ENCODE data around the gene CCDC141. TPM values are rescaled to one million over a fixed set of nuclear protein-coding genes. Genes with fewer than 3 reads are reported as not detected.
A peak's percentile ranks its signal among the peaks of the same experiment; 100 is the strongest.
"Not testable (repeated sequence)": the region's sequence is repeated elsewhere in the genome, so short reads cannot be mapped to it uniquely, and the experiment has no call there.

Gene CCDC141
- total RNA-seq, 6 donors from 2014 or later: 18.5 to 126 (median 58.5) TPM

DNA sequence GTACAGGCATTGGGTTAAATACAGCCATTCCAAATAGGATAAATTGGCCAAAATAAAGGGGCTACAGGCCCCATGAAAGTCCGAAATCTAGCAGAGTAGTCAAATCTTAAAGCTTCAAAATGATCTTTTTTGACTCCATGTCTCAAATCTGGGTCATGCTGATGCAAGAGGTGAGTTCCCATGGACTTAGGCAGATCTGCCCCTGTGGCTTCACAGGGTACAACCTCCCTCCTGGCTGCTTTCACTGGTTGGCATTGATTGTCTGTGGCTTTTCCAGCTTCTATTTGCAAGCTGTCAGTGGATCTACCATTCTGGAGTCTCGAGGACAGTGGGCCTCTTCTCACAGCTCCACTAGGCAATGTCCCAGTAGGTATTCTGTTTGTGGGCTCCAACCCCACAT, 56.1 kb downstream of the CCDC141 start:
- Histone ChIP-seq H3K36me3 (no peaks in the 10 kb centered on the region), H3K4me3 (no peak overlapping the region), H3K9me3 (no peaks in the 10 kb centered on the region), H3K27me3 (no peaks in the 10 kb centered on the region), H3K27ac (no peak overlapping the region), H3K4me1 (no peaks in the 10 kb centered on the region)
- WGBS, 2 donors: 91% methylated on average over 2 of the region's 2 CpGs
- ATAC-seq (ENCODE audit: low FRiP score in 2 of 2): no peak
- no peak for DNase-seq
- TF ChIP-seq EP300 (IDR thresholded peaks at IDR 0.05): no peak
- TF ChIP-seq, protein P1, sequence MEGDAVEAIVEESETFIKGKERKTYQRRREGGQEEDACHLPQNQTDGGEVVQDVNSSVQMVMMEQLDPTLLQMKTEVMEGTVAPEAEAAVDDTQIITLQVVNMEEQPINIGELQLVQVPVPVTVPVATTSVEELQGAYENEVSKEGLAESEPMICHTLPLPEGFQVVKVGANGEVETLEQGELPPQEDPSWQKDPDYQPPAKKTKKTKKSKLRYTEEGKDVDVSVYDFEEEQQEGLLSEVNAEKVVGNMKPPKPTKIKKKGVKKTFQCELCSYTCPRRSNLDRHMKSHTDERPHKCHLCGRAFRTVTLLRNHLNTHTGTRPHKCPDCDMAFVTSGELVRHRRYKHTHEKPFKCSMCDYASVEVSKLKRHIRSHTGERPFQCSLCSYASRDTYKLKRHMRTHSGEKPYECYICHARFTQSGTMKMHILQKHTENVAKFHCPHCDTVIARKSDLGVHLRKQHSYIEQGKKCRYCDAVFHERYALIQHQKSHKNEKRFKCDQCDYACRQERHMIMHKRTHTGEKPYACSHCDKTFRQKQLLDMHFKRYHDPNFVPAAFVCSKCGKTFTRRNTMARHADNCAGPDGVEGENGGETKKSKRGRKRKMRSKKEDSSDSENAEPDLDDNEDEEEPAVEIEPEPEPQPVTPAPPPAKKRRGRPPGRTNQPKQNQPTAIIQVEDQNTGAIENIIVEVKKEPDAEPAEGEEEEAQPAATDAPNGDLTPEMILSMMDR (IDR thresholded peaks at IDR 0.05): no peak
- no peak for TF ChIP-seq POLR2AphosphoS5 (IDR thresholded peaks at IDR 0.05)
- TF ChIP-seq POLR2A (IDR thresholded peaks at IDR 0.05): no peak

DNA sequence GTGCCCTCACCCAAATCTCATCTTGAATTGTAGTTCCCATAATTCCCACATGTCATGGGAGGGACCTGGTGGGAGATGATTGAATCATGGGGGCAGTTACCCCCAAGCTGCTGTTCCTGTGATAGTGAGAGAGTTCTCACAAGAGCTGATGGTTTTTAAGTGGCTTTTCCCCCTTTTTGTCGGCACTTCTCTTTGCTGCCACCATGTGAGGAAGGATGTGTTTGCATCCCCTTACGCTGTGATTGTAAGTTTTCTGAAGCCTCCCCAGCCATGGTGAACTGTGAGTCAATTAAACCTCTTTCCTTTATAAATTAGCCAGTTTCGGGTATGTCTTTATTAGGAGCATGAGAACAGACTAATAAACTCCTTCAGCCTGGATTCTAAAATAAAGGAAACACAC, 57.2 kb downstream of the CCDC141 start:
- not testable (repeated sequence) for H3K4me1 ChIP-seq; H3K27me3 ChIP-seq; ATAC-seq (ENCODE audit: low FRiP score in 2 of 2); H3K36me3 ChIP-seq; DNase-seq; H3K27ac ChIP-seq; H3K9me3 ChIP-seq; H3K4me3 ChIP-seq
- 84 to 87% methylated on average over 3 of the region's 3 CpGs for WGBS, 2 donors

DNA sequence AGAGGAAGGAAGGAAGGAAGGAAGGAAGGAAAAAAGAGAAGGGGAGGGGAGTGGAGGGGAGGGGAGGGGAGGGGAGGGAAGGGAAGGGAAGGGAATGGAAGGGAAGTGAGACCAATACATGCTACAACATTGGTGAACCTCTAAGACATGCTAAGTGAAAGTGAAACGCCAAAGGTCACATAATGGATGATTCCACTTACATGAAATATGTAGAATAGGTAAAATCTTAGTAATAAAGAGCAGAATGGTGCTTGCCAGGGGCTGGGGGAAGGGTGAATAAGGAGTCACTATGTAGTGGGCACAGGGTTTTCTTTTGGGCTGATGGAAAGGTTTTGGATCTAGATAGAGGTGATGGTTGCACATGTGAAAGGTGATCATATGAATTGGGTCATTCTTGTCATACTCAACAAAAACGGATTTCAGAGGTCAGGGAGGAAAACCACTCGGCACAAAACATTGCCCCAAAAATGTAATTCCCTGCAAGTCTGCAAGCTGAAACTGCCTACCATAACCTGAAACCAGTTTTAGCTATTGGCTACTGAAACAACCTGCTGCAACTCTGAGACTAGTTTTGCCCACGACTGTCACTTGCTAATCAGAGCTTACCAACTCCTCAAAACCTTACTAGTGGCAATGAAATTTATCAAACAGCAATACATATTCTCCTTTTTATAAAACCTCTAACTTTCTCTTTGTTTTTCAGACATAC, 59.2 kb downstream of the CCDC141 start:
- Histone ChIP-seq H3K9me3 (no peaks in the 10 kb centered on the region), H3K27ac (no peak overlapping the region), H3K4me1 (no peaks in the 10 kb centered on the region), H3K4me3 (no peak overlapping the region), H3K36me3 (no peaks in the 10 kb centered on the region), H3K27me3 (no peaks in the 10 kb centered on the region)
- TF ChIP-seq POLR2A (IDR thresholded peaks at IDR 0.05) (no peak), EP300 (IDR thresholded peaks at IDR 0.05) (no peak), POLR2AphosphoS5 (IDR thresholded peaks at IDR 0.05) (no peak)
- TF ChIP-seq, protein P1 (IDR thresholded peaks at IDR 0.05): no peak
- ATAC-seq (ENCODE audit: low FRiP score in 2 of 2): no peak
- 69 to 73% methylated on average over 4 of the region's 4 CpGs for WGBS, 2 donors
- DNase-seq: no peak

DNA sequence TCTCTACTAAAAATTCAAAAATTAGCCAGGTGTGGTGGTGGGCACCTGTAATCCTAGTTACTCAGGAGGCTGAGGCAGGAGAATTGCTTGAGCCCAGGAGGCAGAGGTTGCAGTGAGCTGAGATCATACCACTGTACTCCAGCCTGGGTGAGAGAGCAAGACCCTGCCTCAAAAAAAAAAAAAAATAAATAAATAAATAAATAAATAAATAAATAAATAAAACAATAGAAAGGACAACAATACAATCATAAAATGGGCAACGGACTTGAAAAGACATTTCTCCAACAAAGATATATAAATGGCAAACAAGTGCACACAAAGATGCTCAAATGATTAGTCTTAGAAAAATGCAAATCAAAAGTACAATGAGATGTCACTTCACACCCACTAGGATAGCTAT, 60.5 kb downstream of the CCDC141 start:
- ATAC-seq (ENCODE audit: low FRiP score in 2 of 2); H3K4me1 ChIP-seq; H3K27ac ChIP-seq; H3K9me3 ChIP-seq; H3K36me3 ChIP-seq; DNase-seq; H3K4me3 ChIP-seq; H3K27me3 ChIP-seq: not testable (repeated sequence)
- 87 to 92% methylated on average over 1 of the region's 1 CpG for WGBS, 2 donors

DNA sequence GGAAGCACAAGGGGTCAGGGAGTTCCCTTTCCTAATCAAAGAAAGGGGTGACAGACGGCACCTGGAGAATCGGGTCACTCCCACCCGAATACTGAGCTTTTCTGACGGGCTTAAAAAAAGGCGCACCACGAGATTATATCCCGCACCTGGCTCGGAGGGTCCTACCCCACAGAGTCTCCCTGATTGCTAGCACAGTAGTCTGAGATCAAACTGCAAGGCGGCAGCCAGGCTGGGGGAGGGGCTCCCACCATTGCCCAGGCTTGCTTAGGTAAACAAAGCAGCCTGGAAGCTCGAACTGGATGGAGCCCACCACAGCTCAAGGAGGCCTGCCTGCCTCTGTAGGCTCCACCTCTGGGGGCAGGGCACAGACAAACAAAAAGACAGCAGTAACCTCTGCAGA, 67.3 kb downstream of the CCDC141 start:
- 92 to 93% methylated on average over 5 to 6 of the region's 10 CpGs for WGBS, 2 donors
- not testable (repeated sequence) for ATAC-seq (ENCODE audit: low FRiP score in 2 of 2); H3K4me1 ChIP-seq; H3K36me3 ChIP-seq; H3K9me3 ChIP-seq; H3K27ac ChIP-seq; H3K4me3 ChIP-seq; H3K27me3 ChIP-seq
- peak in 1 of 2 donors; percentile 19 for DNase-seq

DNA sequence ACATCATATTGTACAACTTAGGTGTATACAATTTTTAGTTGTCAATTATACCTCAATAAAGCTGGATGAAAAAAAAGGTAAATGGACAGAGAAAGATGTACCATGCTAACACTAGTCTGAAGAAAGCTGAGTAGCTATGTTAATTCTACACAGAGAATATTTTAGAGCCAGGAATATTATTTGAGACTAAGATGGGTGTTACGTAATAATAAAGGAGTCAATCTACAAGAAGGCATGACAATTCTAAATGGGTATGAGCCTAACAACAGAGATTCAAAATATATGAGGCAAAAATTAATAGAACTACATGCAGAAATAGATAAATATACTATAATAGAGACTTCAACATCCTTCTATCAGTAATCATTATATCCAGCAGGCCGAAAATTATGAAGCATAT, 69.1 kb downstream of the CCDC141 start:
- Histone ChIP-seq H3K4me1 (no peaks in the 10 kb centered on the region), H3K4me3 (no peak overlapping the region), H3K9me3 (no peaks in the 10 kb centered on the region), H3K27ac (no peak overlapping the region), H3K36me3 (no peaks in the 10 kb centered on the region), H3K27me3 (no peaks in the 10 kb centered on the region)
- ATAC-seq (ENCODE audit: low FRiP score in 2 of 2): no peak
- no peak for DNase-seq
- 86 to 91% methylated on average over 2 of the region's 2 CpGs for WGBS, 2 donors
- TF ChIP-seq POLR2A (IDR thresholded peaks at IDR 0.05): no peak
- TF ChIP-seq, protein P1 (IDR thresholded peaks at IDR 0.05): no peak

Measured in upper lobe of left lung (tissue), 6 donors.